ENCODE data around the gene BARX2.

BARX2 gene

GRCh38 chr11:129372609-129373488, 2.8 kb upstream of the BARX2 start:
- H3F3A ChIP-seq (ENCODE audit: insufficient read depth), result no peaks in the 10 kb centered on the region
- no peak overlapping the region for H3K4me2 ChIP-seq (ENCODE audit: low read depth, low read length, poor library complexity, severe bottlenecking)
- H2AFZ ChIP-seq (ENCODE audit: low read depth, low read length, severe bottlenecking), result no peak overlapping the region
- no peak overlapping the region for H3K4me3 ChIP-seq (ENCODE audit: insufficient read depth, low read length, poor library complexity, severe bottlenecking)
- H3K9ac ChIP-seq (ENCODE audit: low read length), result no peak overlapping the region
- H3K9me2 ChIP-seq (replicated peaks; ENCODE audit: insufficient read depth, low read length), result no peaks in the 10 kb centered on the region
- H3K79me2 ChIP-seq (ENCODE audit: insufficient read depth, low read length), result no peaks in the 10 kb centered on the region
- no peak overlapping the region for H3K27ac ChIP-seq (ENCODE audit: low read depth, low read length)
- no peaks in the 10 kb centered on the region for H3K36me3 ChIP-seq (ENCODE audit: low read length)
- H3K27me3 ChIP-seq (ENCODE audit: low read length), result no peaks in the 10 kb centered on the region
- TF ChIP-seq EZH2phosphoT487 (conservative IDR thresholded peaks at IDR 0.05; ENCODE audit: low read length) (no peak), CTCF (IDR thresholded peaks at IDR 0.05; ENCODE audit: insufficient read depth, low read length, poor library complexity, severe bottlenecking) (no peak)
- H4K20me1 ChIP-seq (ENCODE audit: low read depth, low read length), result no peaks in the 10 kb centered on the region
- no peaks in the 10 kb centered on the region for H3K9me3 ChIP-seq (ENCODE audit: insufficient read depth, low read length)

GRCh38 chr11:129373489-129373953, 2.1 kb upstream of the BARX2 start:
- Histone ChIP-seq H3K4me3 (ENCODE audit: insufficient read depth, low read length, poor library complexity, severe bottlenecking) (no peak overlapping the region), H3K9me3 (ENCODE audit: insufficient read depth, low read length) (no peaks in the 10 kb centered on the region), H3K9ac (ENCODE audit: low read length) (no peak overlapping the region), H3K9me2 (replicated peaks; ENCODE audit: insufficient read depth, low read length) (no peaks in the 10 kb centered on the region), H3K27me3 (ENCODE audit: low read length) (no peaks in the 10 kb centered on the region), H3K27ac (ENCODE audit: low read depth, low read length) (no peak overlapping the region), H3K36me3 (ENCODE audit: low read length) (no peaks in the 10 kb centered on the region), H4K20me1 (ENCODE audit: low read depth, low read length) (no peaks in the 10 kb centered on the region), H3K4me2 (ENCODE audit: low read depth, low read length, poor library complexity, severe bottlenecking) (no peak overlapping the region), H3F3A (ENCODE audit: insufficient read depth) (no peaks in the 10 kb centered on the region), H3K79me2 (ENCODE audit: insufficient read depth, low read length) (no peaks in the 10 kb centered on the region), H2AFZ (ENCODE audit: low read depth, low read length, severe bottlenecking) (no peak overlapping the region)
- TF ChIP-seq CTCF (IDR thresholded peaks at IDR 0.05; ENCODE audit: insufficient read depth, low read length, poor library complexity, severe bottlenecking) (no peak), EZH2phosphoT487 (conservative IDR thresholded peaks at IDR 0.05; ENCODE audit: low read length) (no peak)

GRCh38 chr11:129374081-129374992, 1.3 kb upstream of the BARX2 start:
- Histone ChIP-seq H3K9me3 (ENCODE audit: insufficient read depth, low read length) (no peaks in the 10 kb centered on the region), H3K9me2 (replicated peaks; ENCODE audit: insufficient read depth, low read length) (no peaks in the 10 kb centered on the region), H3K4me3 (ENCODE audit: insufficient read depth, low read length, poor library complexity, severe bottlenecking) (no peak overlapping the region), H3K9ac (ENCODE audit: low read length) (no peak overlapping the region), H2AFZ (ENCODE audit: low read depth, low read length, severe bottlenecking) (no peak overlapping the region), H3K79me2 (ENCODE audit: insufficient read depth, low read length) (no peaks in the 10 kb centered on the region), H3K27ac (ENCODE audit: low read depth, low read length) (no peak overlapping the region), H3F3A (ENCODE audit: insufficient read depth) (no peaks in the 10 kb centered on the region), H3K4me2 (ENCODE audit: low read depth, low read length, poor library complexity, severe bottlenecking) (no peak overlapping the region), H3K27me3 (ENCODE audit: low read length) (no peaks in the 10 kb centered on the region), H4K20me1 (ENCODE audit: low read depth, low read length) (no peaks in the 10 kb centered on the region), H3K36me3 (ENCODE audit: low read length) (no peaks in the 10 kb centered on the region)
- TF ChIP-seq EZH2phosphoT487 (conservative IDR thresholded peaks at IDR 0.05; ENCODE audit: low read length), result no peak
- no peak for TF ChIP-seq CTCF (IDR thresholded peaks at IDR 0.05; ENCODE audit: insufficient read depth, low read length, poor library complexity, severe bottlenecking)

Measured in SU-DHL-6 (cell line).